Activated naive CD8-positive, alpha-beta T cell treated with anti-CD3 and anti-CD28 coated beads, Interleukin-2, amount 50 U/mL, for 24 hours (primary cell): ENCODE results near the gene RTP5.
A peak's percentile ranks its signal among the peaks of the same experiment; 100 is the strongest.

Experiments used
- ATAC-seq: fragments of 150-1000 bp; cut with Tn5 transposase; one replicate; pipeline ENCODE4 v1.10.0; 2021
- DNase-seq: peaks from one replicate; pipeline ENCODE4 v3.0.0; 2021
- H3K27ac Mint-ChIP-seq: one replicate; pipeline ENCODE4 v1.8.0; 2021; ENCODE audit warnings: mild to moderate bottlenecking, mixed read lengths
- H3K27me3 Mint-ChIP-seq: one replicate; pipeline ENCODE4 v1.8.0; 2021; ENCODE audit warnings: mixed read lengths
- H3K36me3 Mint-ChIP-seq: one replicate; pipeline ENCODE4 v1.8.0; 2021; ENCODE audit warnings: low read depth, mixed read lengths
- H3K4me1 Mint-ChIP-seq: one replicate; pipeline ENCODE4 v1.8.0; 2021; ENCODE audit warnings: mixed read lengths
- H3K4me3 Mint-ChIP-seq: one replicate; pipeline ENCODE4 v1.8.0; 2021; ENCODE audit warnings: mild to moderate bottlenecking, moderate library complexity, mixed read lengths
- H3K9me3 Mint-ChIP-seq: one replicate; pipeline ENCODE4 v1.8.0; 2021; ENCODE audit warnings: mixed read lengths

Gene RTP5

DNA sequence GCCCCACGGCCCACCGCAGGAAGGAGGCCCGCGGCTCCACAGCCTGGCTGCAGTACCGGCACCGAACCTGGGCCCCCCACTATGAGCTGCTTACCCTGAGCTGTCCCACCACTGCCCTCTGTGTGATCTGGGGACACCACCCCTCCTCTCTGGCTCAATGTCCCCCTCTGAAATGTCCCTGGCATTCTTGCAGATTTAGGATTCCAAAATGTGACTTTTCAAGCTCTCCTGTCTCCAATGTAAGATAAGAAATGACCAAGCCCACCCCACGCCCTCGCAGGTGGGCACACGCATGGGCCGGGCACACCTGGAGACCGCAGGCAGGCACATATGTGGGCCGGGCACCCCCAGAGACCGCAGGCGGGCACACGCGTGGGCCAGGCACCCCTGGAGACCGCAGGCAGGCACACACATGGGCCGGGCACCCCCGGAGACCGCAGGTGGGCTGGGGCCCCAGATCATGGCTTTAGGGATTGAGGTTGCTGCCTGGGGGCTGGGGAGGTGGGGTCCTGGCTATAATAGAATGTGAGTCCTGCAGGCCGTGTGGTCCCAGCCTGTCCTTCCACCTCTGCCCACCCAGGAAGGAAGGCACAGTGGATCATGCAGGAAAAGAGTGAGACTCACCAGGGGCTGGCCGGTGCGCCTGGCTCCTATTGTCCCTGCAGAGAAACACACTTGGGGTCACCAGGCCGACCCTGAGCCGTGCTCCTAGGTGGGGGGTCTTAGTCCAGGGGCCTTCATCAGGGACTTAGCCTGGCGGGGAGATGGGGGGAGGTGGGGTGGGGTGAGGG is 18.0 kb upstream of the RTP5 start:
- H3K4me1 Mint-ChIP-seq = peaks cover 10% of the 10 kb centered on the region
- H3K36me3 Mint-ChIP-seq = peaks cover 14% of the 10 kb centered on the region
- no peak overlapping the region for H3K27ac Mint-ChIP-seq
- DNase-seq = no peak
- H3K4me3 Mint-ChIP-seq = no peak overlapping the region
- no peaks in the 10 kb centered on the region for H3K9me3 Mint-ChIP-seq
- ATAC-seq = no peak
- H3K27me3 Mint-ChIP-seq = peaks cover 2% of the 10 kb centered on the region

DNA sequence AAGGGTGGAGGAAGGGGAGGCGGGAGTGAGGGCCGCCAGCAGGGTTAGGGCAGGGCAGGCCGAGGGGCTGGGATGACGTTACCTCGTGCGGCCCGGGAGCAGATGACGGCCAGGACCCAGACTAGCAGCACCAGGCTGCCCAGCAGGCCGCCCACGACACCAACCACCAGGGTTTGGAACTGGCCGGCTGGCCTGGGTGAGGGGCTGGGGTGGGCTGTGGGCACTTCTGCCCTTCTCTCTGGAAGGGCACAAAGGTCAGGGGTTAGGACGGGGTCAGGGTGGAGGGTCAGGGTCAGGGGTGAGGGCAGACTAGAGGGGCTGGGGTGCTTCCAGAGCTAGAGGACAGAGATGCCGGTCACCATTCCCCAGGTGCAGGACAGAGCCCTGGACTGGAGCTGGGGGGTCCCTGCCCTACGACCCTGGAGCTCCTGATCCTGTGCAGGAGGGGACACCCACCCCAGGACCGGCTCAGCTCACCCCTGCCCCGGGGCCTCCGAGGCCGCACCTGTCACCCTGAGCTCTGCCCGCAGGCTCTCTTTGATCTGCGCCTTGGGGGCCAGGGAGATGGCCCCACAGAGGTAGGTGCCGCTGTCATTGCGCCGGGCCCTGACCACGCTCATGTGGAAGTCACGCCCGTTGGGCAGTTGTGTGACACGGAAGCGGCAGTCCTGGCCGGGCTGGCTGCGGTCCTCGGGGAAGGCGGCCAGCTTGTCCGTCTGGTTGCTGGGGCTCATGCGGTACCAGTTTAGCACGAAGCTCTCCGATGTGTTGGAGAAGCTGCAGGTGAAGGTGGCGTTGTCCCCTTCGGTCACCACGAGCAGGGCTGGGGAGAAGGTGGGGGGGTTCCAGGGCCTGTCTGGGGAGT is 17.2 kb upstream of the RTP5 start:
- ATAC-seq (no peak), DNase-seq (no peak)
- Mint-ChIP-seq H3K27ac (no peak overlapping the region), H3K4me1 (peaks cover 12% of the 10 kb centered on the region), H3K9me3 (no peaks in the 10 kb centered on the region), H3K27me3 (no peaks in the 10 kb centered on the region), H3K4me3 (no peak overlapping the region), H3K36me3 (peaks cover 17% of the 10 kb centered on the region)

DNA sequence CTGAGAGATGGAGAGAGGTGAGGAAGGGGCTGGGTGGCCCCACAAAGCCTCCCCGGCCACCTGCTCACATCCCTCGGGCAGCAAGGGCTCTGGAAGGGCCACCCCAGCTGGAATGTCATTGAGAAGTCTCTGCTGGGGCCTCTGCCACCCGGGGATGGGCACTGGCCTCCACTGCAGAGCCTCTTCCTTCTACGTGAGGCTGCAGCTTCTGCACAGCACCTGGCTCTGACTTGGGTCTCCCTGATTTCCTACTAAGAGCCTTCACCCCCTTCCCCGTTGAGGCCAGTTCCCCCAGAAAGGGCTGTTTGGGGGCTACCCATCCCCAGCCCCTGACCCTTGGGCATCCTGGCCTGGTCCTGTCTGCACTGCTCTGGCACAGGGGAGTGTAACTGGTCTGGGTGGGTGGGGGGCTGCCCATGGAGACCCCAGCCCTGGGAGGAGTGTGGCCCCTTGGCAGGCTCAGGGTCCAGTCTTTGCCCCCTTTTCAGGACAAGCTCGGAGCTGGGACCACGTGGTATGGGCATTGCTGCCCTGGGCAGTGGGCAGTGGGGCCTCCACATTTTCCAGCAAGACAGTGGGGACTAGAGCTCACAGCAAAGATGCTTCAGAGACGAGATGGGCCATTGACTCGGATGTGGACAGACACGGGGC is 16.4 kb upstream of the RTP5 start:
- ATAC-seq (no peak), DNase-seq (no peak)
- H3K4me3 Mint-ChIP-seq = no peak overlapping the region
- H3K27me3 Mint-ChIP-seq = no peaks in the 10 kb centered on the region
- no peaks in the 10 kb centered on the region for H3K9me3 Mint-ChIP-seq
- H3K27ac Mint-ChIP-seq = no peak overlapping the region
- H3K4me1 Mint-ChIP-seq = peaks cover 12% of the 10 kb centered on the region
- peaks cover 17% of the 10 kb centered on the region for H3K36me3 Mint-ChIP-seq

DNA sequence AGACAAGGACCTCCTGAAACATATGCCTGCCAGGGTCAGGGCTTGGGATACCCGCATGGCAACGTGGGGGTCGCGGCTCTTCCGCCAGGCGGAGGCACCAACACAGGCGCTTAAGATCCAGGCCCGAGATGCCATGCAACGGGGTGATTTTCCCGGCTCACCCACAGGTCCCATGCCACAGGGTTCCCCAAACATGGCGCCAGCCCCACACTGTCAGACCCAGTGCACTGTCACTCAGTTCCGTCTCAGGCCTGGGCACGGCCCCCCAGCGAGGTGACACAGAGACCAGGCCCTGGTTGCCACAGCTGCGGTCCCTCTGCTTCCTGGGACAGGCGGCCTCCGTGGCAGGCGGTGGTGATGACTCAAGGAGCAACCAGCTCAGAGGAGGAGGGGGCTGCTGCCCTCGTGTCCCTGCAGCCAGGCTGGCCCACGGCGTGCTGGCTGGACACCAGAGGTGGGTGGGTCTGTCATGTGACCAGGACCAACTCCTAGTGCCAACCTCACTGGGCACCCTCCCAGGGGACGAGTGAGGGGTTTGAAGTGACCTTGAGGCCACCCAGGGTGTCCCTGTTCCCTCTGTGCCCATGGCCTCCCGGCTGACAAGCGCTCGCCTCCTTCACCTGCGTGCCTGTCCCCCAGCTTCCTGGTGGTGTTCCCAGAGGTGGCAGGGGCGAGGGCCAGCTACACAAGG is 15.7 kb upstream of the RTP5 start:
- Mint-ChIP-seq H3K36me3 (peaks cover 15% of the 10 kb centered on the region), H3K27me3 (no peaks in the 10 kb centered on the region), H3K4me1 (peaks cover 14% of the 10 kb centered on the region), H3K9me3 (no peaks in the 10 kb centered on the region), H3K27ac (no peak overlapping the region), H3K4me3 (no peak overlapping the region)
- DNase-seq (no peak), ATAC-seq (peak; percentile 3)

DNA sequence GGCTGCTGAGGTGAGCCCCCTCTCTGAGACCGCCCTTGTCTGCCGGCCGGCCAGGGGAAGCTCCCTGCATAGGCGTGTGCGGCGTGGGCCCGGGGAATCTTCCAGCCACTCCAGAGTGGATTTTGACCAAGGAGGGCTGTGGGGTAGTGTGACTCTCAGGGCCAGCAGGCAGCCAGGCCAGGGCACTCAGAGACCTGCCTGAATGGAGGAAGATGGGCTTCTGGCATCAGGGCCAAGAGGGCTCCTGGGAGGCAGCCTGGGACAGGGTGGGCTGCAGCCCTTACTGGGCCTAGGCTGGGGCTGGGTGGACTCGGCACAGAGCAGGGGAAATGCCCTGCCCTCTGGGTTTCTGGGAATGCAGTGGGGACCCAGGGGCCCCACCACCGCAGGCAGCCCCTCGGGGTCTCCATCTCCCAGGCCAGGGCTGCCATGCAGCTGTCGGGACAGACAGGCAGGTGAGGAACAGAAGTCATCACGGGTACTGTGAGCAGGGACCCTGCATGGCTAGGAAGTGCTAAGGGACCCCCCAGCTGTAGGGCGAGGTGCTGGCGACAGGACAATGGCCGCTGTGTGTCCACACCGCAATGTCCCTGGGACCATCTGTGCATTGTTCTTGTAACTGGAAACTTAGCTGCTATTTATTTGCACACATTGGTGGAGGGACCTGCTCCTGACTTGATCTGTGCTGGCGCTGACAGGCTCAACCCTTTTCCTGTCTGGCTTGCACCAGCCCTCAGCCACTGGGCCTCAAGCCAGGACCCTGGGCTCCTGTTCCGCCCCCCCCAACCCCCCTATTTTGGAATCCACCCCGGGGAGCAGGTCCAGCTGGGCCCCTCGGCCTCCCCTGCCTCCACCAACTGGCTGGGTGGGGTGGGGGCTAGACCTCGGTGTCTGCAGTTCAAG is 14.9 kb upstream of the RTP5 start:
- no peak overlapping the region for H3K4me3 Mint-ChIP-seq
- no peaks in the 10 kb centered on the region for H3K27me3 Mint-ChIP-seq
- H3K9me3 Mint-ChIP-seq = no peaks in the 10 kb centered on the region
- no peak overlapping the region for H3K27ac Mint-ChIP-seq
- ATAC-seq (no peak), DNase-seq (no peak)
- H3K36me3 Mint-ChIP-seq = peaks cover 14% of the 10 kb centered on the region
- peaks cover 16% of the 10 kb centered on the region for H3K4me1 Mint-ChIP-seq

DNA sequence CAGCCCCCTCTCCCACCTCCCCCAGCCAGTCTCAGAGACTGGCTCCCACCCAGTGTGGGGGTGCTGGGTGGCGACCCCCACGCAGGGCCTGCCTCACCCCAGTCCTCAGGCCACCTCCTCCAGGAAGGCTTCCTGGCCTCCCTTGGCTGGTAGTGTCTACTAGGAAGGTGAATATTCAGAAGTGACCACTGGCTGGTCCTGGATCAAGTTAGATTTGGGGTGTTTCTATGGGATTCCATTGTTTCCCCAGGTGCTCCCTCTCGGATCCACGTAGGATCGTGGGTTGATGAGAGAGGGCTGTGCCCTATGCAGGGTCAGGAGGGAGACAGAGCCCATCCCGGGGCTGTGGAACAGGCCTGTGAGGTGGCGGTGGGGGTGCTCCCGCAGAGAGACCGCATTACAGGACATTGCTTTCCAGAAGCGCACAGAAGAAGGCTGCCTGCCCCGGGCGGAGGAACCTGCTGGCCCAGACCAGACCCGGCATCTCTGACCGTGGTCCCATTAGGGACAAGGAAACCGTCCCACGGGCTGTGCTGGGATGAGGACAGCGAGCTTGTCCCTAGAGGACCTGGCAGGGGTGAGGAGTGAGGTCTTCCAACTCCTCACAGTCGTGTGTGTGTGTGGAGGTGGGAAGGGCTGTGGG is 14.2 kb upstream of the RTP5 start:
- H3K9me3 Mint-ChIP-seq = no peaks in the 10 kb centered on the region
- no peak overlapping the region for H3K27ac Mint-ChIP-seq
- peaks cover 22% of the 10 kb centered on the region for H3K4me1 Mint-ChIP-seq
- H3K4me3 Mint-ChIP-seq = peak overlapping the region; percentile 87
- H3K36me3 Mint-ChIP-seq = peaks cover 14% of the 10 kb centered on the region
- ATAC-seq = no peak
- H3K27me3 Mint-ChIP-seq = no peaks in the 10 kb centered on the region
- no peak for DNase-seq

DNA sequence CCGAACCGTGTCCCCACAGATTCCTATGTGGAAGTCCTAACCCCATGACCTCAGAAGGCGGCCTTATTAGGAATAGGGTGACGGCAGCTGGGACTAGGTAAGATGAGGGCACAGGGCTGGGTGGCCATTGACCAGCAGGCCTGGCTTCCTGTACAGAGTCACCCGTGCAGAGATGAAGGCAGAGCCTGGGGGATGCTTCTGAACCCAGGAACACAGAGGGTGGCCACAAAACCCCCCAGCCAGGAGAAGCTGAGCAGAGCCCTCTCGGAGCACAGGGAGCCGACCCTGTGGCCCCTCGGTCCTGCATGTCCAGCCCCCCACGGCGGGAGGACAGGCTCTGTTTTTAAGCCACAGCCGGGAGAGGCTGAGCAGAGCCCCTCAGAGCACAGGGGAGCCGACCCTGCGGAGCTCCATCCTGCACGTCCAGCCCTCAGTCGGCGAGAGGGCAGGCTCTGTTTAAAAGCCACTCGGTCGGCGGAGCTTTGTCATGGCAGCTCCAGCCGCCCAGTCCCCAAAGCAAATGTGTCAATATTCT is 13.6 kb upstream of the RTP5 start:
- Mint-ChIP-seq H3K27ac (no peak overlapping the region), H3K4me3 (peak overlapping the region; percentile 87)

DNA sequence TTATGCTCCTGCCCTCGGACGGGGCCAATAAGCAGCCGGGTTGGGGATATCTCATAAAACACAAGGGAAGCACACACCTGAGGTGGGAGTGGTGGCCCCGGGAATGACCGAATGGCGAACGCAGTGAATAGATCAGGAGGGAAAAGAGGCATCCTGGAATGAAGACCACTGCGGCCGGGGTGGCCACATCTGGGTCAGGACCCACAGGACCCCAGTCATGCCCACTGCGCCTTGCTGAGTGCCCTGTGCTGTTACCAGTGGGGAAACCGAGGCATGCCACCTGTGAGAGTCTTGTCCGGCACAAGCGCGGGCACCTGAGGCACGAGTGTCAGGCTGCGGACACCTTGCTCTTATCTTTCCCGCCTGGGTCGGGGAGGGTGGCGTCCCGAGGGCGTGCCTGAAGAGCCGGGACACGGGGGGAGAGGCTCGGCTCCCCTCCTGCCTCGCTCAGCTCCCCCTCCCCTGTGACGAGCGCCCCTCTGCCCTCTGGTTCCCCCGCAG is 12.4 kb upstream of the RTP5 start:
- peaks cover 38% of the 10 kb centered on the region for H3K4me1 Mint-ChIP-seq
- H3K27ac Mint-ChIP-seq = peak overlapping the region; percentile 49
- DNase-seq = no peak
- no peaks in the 10 kb centered on the region for H3K9me3 Mint-ChIP-seq
- H3K27me3 Mint-ChIP-seq = peaks cover 7% of the 10 kb centered on the region
- ATAC-seq = no peak
- H3K4me3 Mint-ChIP-seq = peak overlapping the region; percentile 87
- peaks cover 14% of the 10 kb centered on the region for H3K36me3 Mint-ChIP-seq

More for the DNA sequence above, 13.6 kb upstream of the RTP5 start:
- peaks cover 27% of the 10 kb centered on the region for H3K4me1 Mint-ChIP-seq
- DNase-seq = no peak
- no peak for ATAC-seq
- no peaks in the 10 kb centered on the region for H3K27me3 Mint-ChIP-seq
- no peaks in the 10 kb centered on the region for H3K9me3 Mint-ChIP-seq
- H3K36me3 Mint-ChIP-seq = peaks cover 14% of the 10 kb centered on the region

DNA sequence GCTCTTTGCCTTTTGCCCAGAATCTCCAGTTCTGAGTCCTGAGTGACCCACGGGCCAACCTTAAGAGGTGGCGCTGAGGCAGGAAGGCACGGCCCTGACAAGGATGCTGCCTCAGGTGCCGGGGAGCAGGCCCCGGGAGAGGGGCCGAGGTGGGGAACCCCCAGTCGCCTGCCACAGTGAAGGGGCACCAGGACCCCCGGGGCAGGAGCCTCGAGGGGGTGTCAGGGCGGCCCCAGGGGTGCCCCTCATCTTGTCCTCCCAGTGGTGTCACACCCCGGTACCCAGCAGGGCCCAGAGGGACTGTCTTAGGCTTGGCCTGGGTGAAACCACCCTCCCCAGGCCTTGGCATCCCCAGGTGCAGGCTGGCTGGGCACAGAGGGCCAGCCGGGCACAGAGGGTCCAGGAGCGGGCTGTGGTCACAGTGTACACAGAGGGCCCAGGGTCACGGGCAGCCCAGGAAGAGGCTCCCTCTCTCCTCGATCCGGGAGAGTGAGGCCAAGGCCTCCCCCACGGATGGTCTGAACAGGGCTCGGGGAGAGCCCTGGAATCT is 11.9 kb upstream of the RTP5 start:
- peaks cover 44% of the 10 kb centered on the region for H3K4me1 Mint-ChIP-seq
- H3K9me3 Mint-ChIP-seq = no peaks in the 10 kb centered on the region
- H3K27me3 Mint-ChIP-seq = peaks cover 7% of the 10 kb centered on the region
- no peak for ATAC-seq
- H3K36me3 Mint-ChIP-seq = peaks cover 12% of the 10 kb centered on the region
- H3K4me3 Mint-ChIP-seq = peak overlapping the region; percentile 87
- no peak for DNase-seq
- peak overlapping the region; percentile 70 for H3K27ac Mint-ChIP-seq

DNA sequence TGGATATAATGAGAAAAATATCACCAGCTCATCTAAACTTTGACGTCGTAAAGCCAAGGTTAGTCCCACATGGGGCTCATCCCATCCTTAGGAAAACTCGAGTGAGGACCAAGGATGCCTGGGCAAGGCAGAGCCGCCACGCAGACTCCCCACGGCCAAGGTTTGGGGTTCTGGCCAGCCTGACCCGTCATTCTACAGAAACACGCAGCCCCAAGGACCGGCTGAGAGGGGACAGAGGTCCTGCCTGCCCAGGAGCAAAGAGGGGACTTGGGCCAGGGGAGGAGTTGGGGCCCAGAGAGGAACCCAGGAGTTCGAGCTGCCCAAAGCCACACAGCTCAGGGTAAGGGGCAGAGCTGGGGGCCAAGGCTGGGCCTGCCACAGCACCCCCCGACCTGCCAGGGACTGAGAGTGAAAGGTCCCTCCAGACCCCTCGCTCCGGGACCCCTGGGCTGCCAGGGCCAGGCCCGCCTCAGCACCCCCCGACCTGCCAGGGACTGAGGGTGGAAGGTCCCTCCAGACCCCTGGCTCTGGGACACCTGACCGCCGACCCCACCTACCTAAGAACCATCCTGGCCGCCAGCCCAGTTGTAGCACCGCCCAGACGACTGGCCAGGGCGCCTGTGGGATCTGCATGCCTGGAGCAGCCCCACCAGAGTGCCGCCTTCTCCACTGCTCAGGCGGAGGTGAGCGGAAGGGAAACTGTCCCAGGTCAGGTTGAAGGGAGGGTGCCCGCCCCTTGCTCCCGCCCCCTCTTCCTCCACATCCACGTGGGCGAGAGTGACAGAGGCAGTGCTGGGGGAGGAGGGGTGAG is 11.1 kb upstream of the RTP5 start, which contains the start of gene PDCD1:
TSS of gene PDCD1 (minus strand) at position 689 of the 811 bp plus-strand sequence. CDS start at position 633, 56 bp downstream.
- no peaks in the 10 kb centered on the region for H3K9me3 Mint-ChIP-seq
- H3K27ac Mint-ChIP-seq = peak within 1 kb of the TSS; percentile 94
- H3K4me3 Mint-ChIP-seq = peak within 1 kb of the TSS; percentile 87
- ATAC-seq (peak; percentile 38), DNase-seq (peak; percentile 77)
- H3K36me3 Mint-ChIP-seq = peaks cover 14% of the 10 kb centered on the region
- peaks cover 7% of the 10 kb centered on the region for H3K27me3 Mint-ChIP-seq
- H3K4me1 Mint-ChIP-seq = peaks cover 51% of the 10 kb centered on the region

DNA sequence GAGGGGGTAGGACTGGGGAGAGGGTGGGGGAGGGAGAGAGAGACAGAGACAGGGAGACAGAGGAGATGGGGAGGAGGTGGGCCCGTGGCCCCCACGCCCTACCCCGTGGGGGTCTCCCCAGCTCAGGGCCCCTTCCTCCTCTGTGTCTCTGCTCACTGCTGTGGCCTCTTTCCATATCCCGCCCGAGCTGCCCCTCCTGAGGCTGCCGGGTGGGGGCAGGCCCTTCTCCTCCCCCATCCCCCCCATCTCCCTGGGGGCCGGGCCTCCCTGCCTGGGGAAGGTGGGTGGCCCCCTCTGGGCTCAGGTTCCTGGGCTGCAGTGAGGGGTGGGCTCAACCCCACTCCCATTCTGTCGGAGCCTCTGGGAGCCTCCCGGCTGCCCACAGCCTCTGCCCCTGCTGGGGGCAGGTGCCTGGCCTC is 10.5 kb upstream of the RTP5 start:
- Mint-ChIP-seq H3K27ac (peak overlapping the region; percentile 94), H3K27me3 (peaks cover 8% of the 10 kb centered on the region), H3K36me3 (peaks cover 15% of the 10 kb centered on the region), H3K4me3 (peak overlapping the region; percentile 87), H3K9me3 (peaks cover 1% of the 10 kb centered on the region), H3K4me1 (peaks cover 57% of the 10 kb centered on the region)
- DNase-seq = no peak
- peak; percentile 12 for ATAC-seq
